Measurements from ENCODE around the gene OFD1. TPM values are rescaled to one million over a fixed set of nuclear protein-coding genes. Genes with fewer than 3 reads are reported as not detected.

OFD1 gene
- polyA plus RNA-seq, 2 donors = 19.5 to 47.6 TPM

DNA sequence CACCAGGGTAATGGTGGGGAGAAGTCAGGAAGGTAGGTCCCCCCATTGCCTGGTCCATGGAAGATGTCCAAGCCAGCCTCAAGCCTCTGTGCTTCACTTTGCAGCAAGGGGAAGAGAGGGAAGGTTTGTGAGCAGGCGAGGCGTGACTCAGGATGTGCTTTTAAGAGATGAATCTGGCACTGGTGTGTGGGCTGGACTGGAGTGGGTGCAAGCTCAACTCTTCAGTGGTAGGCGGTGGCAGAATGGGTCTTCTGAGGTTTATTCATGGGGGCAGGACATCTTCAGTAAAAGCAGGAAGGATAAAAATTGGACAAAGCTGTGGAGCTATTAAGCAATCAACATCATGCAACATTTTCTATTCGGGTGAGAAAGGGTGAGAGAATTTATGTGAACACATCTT, 63.0 kb downstream of the OFD1 start:
- H3K27ac ChIP-seq (ENCODE audit: low read depth in 2 of 2, low read length in 1 of 2) = no peak overlapping the region
- no peak overlapping the region for H3K4me3 ChIP-seq (ENCODE audit: low read depth in 1 of 2, low read length in 2 of 2)
- H3K4me1 ChIP-seq (ENCODE audit: control insufficient read depth in 2 of 2, insufficient read depth in 2 of 2, low read length in 1 of 2) = no peaks in the 10 kb centered on the region
- no peaks in the 10 kb centered on the region for H3K36me3 ChIP-seq (ENCODE audit: control insufficient read depth in 2 of 2, insufficient read depth in 2 of 2, low read length in 1 of 2)
- peaks cover 0 to 2% of the 10 kb centered on the region in 2 donors for H3K27me3 ChIP-seq (ENCODE audit: control insufficient read depth in 1 of 2, insufficient read depth in 2 of 2, low read length in 2 of 2)
- H3K9me3 ChIP-seq (ENCODE audit: control insufficient read depth in 2 of 2, insufficient read depth in 1 of 2, low read depth in 1 of 2, low read length in 1 of 2) = peaks cover 0 to 2% of the 10 kb centered on the region in 2 donors
- WGBS, 2 donors = 92 to 93% methylated on average over 4 of the region's 4 CpGs

- Histone ChIP-seq H3K27me3 (ENCODE audit: control insufficient read depth in 1 of 2, insufficient read depth in 2 of 2, low read length in 2 of 2) (peaks cover 0 to 2% of the 10 kb centered on the region in 2 donors), H3K4me1 (ENCODE audit: control insufficient read depth in 2 of 2, insufficient read depth in 2 of 2, low read length in 1 of 2) (no peaks in the 10 kb centered on the region), H3K9me3 (ENCODE audit: control insufficient read depth in 2 of 2, insufficient read depth in 1 of 2, low read depth in 1 of 2, low read length in 1 of 2) (peaks cover 0 to 2% of the 10 kb centered on the region in 2 donors), H3K36me3 (ENCODE audit: control insufficient read depth in 2 of 2, insufficient read depth in 2 of 2, low read length in 1 of 2) (no peaks in the 10 kb centered on the region), H3K4me3 (ENCODE audit: low read depth in 1 of 2, low read length in 2 of 2) (no peak overlapping the region), H3K27ac (ENCODE audit: low read depth in 2 of 2, low read length in 1 of 2) (no peak overlapping the region)
- WGBS, 2 donors = 94 to 96% methylated on average over 4 of the region's 4 CpGs
These were observed 63.6 kb downstream of the OFD1 start for GRCh38 chrX:13798184-13798583.

DNA sequence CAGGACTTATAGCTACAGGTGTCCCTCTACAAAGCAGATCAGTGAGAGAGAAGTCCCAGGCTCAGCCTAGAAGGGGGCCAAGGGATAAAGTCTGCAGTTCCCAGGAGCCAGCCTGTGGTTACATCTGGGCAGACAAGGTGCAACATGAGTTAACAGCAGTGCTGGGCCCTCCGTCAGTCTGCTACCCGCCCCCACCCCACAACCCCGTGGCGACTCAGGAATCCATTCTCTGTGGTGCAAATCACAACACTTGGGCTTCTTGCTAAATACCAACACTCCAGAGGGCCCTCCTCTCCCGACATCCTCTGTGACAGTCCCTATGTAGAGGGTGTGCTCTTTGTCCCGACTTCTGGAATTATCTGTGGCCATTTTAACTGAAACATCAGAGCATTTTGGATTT, 68.6 kb downstream of the OFD1 start:
- Histone ChIP-seq H3K4me1 (ENCODE audit: control insufficient read depth in 2 of 2, insufficient read depth in 2 of 2, low read length in 1 of 2) (no peaks in the 10 kb centered on the region), H3K4me3 (ENCODE audit: low read depth in 1 of 2, low read length in 2 of 2) (no peak overlapping the region), H3K36me3 (ENCODE audit: control insufficient read depth in 2 of 2, insufficient read depth in 2 of 2, low read length in 1 of 2) (no peaks in the 10 kb centered on the region), H3K27me3 (ENCODE audit: control insufficient read depth in 1 of 2, insufficient read depth in 2 of 2, low read length in 2 of 2) (peaks cover 0 to 1% of the 10 kb centered on the region in 2 donors), H3K27ac (ENCODE audit: low read depth in 2 of 2, low read length in 1 of 2) (no peak overlapping the region), H3K9me3 (ENCODE audit: control insufficient read depth in 2 of 2, insufficient read depth in 1 of 2, low read depth in 1 of 2, low read length in 1 of 2) (peaks cover 0 to 2% of the 10 kb centered on the region in 2 donors)
- 51 to 58% methylated on average over 6 of the region's 6 CpGs for WGBS, 2 donors

- Histone ChIP-seq H3K4me3 (ENCODE audit: low read depth in 1 of 2, low read length in 2 of 2) (no peak overlapping the region), H3K27ac (ENCODE audit: low read depth in 2 of 2, low read length in 1 of 2) (no peak overlapping the region), H3K4me1 (ENCODE audit: control insufficient read depth in 2 of 2, insufficient read depth in 2 of 2, low read length in 1 of 2) (no peaks in the 10 kb centered on the region), H3K9me3 (ENCODE audit: control insufficient read depth in 2 of 2, insufficient read depth in 1 of 2, low read depth in 1 of 2, low read length in 1 of 2) (no peaks in the 10 kb centered on the region), H3K36me3 (ENCODE audit: control insufficient read depth in 2 of 2, insufficient read depth in 2 of 2, low read length in 1 of 2) (no peaks in the 10 kb centered on the region), H3K27me3 (ENCODE audit: control insufficient read depth in 1 of 2, insufficient read depth in 2 of 2, low read length in 2 of 2) (no peaks in the 10 kb centered on the region)
- 83 to 85% methylated on average over 2 of the region's 2 CpGs for WGBS, 2 donors
These were observed 70.7 kb downstream of the OFD1 start for GRCh38 chrX:13805241-13805640.

DNA sequence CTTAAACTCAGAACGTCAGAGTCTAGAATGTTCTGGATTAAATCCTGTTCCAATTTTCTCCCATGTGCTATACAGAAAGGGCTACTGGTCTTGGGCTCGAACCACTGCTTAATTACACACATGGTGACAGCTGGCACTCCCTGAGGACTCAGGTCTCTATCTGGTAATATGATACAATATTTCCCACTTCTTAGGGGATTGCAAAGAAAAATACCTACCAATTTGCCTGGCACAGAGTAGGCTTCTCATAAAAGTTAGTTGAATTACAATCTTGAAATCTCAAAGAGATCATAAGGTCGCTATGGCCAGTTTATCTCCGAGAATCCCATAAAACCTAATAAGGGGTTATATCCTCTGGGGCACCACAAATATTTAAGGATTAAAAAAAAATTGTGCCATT, 73.7 kb downstream of the OFD1 start:
- H3K27ac ChIP-seq (ENCODE audit: low read depth in 2 of 2, low read length in 1 of 2) = no peak overlapping the region
- H3K27me3 ChIP-seq (ENCODE audit: control insufficient read depth in 1 of 2, insufficient read depth in 2 of 2, low read length in 2 of 2) = no peaks in the 10 kb centered on the region
- H3K9me3 ChIP-seq (ENCODE audit: control insufficient read depth in 2 of 2, insufficient read depth in 1 of 2, low read depth in 1 of 2, low read length in 1 of 2) = no peaks in the 10 kb centered on the region
- no peaks in the 10 kb centered on the region for H3K4me1 ChIP-seq (ENCODE audit: control insufficient read depth in 2 of 2, insufficient read depth in 2 of 2, low read length in 1 of 2)
- no peaks in the 10 kb centered on the region for H3K36me3 ChIP-seq (ENCODE audit: control insufficient read depth in 2 of 2, insufficient read depth in 2 of 2, low read length in 1 of 2)
- 75 to 78% methylated on average over 4 of the region's 4 CpGs for WGBS, 2 donors
- no peak overlapping the region for H3K4me3 ChIP-seq (ENCODE audit: low read depth in 1 of 2, low read length in 2 of 2)

GRCh38 chrX:13808865-13809264, 74.3 kb downstream of the OFD1 start:
- Histone ChIP-seq H3K4me1 (ENCODE audit: control insufficient read depth in 2 of 2, insufficient read depth in 2 of 2, low read length in 1 of 2) (no peaks in the 10 kb centered on the region), H3K36me3 (ENCODE audit: control insufficient read depth in 2 of 2, insufficient read depth in 2 of 2, low read length in 1 of 2) (no peaks in the 10 kb centered on the region), H3K27me3 (ENCODE audit: control insufficient read depth in 1 of 2, insufficient read depth in 2 of 2, low read length in 2 of 2) (no peaks in the 10 kb centered on the region), H3K27ac (ENCODE audit: low read depth in 2 of 2, low read length in 1 of 2) (no peak overlapping the region), H3K4me3 (ENCODE audit: low read depth in 1 of 2, low read length in 2 of 2) (no peak overlapping the region), H3K9me3 (ENCODE audit: control insufficient read depth in 2 of 2, insufficient read depth in 1 of 2, low read depth in 1 of 2, low read length in 1 of 2) (no peaks in the 10 kb centered on the region)

DNA sequence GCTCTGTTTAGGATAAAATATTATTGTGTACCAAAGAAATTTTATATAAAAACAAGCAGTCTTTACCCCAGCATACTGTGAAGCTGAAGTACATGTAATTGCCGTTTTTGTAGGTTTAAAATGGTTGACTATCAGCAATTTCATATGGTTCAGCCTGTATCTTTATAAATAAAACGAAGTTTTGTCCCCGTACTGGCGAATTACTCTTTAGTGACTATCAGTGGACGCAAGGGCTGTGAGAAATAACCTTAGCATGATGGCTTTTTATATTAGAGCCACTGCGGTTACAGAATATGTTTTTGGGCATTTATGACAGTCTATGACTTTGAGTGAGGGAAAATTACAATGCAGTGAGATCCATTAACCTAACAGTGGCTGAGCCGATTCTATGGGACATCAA, 81.1 kb downstream of the OFD1 start:
- Histone ChIP-seq H3K4me3 (ENCODE audit: low read depth in 1 of 2, low read length in 2 of 2) (no peak overlapping the region), H3K27ac (ENCODE audit: low read depth in 2 of 2, low read length in 1 of 2) (no peak overlapping the region), H3K36me3 (ENCODE audit: control insufficient read depth in 2 of 2, insufficient read depth in 2 of 2, low read length in 1 of 2) (no peaks in the 10 kb centered on the region), H3K4me1 (ENCODE audit: control insufficient read depth in 2 of 2, insufficient read depth in 2 of 2, low read length in 1 of 2) (no peaks in the 10 kb centered on the region), H3K27me3 (ENCODE audit: control insufficient read depth in 1 of 2, insufficient read depth in 2 of 2, low read length in 2 of 2) (peaks cover 0 to 6% of the 10 kb centered on the region in 2 donors), H3K9me3 (ENCODE audit: control insufficient read depth in 2 of 2, insufficient read depth in 1 of 2, low read depth in 1 of 2, low read length in 1 of 2) (no peaks in the 10 kb centered on the region)
- WGBS, 2 donors = 87 to 90% methylated on average over 7 of the region's 7 CpGs

- H3K4me3 ChIP-seq (ENCODE audit: low read depth in 1 of 2, low read length in 2 of 2) = no peak overlapping the region
- no peak overlapping the region for H3K27ac ChIP-seq (ENCODE audit: low read depth in 2 of 2, low read length in 1 of 2)
- H3K27me3 ChIP-seq (ENCODE audit: control insufficient read depth in 1 of 2, insufficient read depth in 2 of 2, low read length in 2 of 2) = peaks cover 0 to 6% of the 10 kb centered on the region in 2 donors
- H3K9me3 ChIP-seq (ENCODE audit: control insufficient read depth in 2 of 2, insufficient read depth in 1 of 2, low read depth in 1 of 2, low read length in 1 of 2) = no peaks in the 10 kb centered on the region
- 87 to 90% methylated on average over 6 of the region's 6 CpGs for WGBS, 2 donors
- H3K4me1 ChIP-seq (ENCODE audit: control insufficient read depth in 2 of 2, insufficient read depth in 2 of 2, low read length in 1 of 2) = no peaks in the 10 kb centered on the region
- H3K36me3 ChIP-seq (ENCODE audit: control insufficient read depth in 2 of 2, insufficient read depth in 2 of 2, low read length in 1 of 2) = no peaks in the 10 kb centered on the region
These were observed 81.6 kb downstream of the OFD1 start for GRCh38 chrX:13816176-13816575.

DNA sequence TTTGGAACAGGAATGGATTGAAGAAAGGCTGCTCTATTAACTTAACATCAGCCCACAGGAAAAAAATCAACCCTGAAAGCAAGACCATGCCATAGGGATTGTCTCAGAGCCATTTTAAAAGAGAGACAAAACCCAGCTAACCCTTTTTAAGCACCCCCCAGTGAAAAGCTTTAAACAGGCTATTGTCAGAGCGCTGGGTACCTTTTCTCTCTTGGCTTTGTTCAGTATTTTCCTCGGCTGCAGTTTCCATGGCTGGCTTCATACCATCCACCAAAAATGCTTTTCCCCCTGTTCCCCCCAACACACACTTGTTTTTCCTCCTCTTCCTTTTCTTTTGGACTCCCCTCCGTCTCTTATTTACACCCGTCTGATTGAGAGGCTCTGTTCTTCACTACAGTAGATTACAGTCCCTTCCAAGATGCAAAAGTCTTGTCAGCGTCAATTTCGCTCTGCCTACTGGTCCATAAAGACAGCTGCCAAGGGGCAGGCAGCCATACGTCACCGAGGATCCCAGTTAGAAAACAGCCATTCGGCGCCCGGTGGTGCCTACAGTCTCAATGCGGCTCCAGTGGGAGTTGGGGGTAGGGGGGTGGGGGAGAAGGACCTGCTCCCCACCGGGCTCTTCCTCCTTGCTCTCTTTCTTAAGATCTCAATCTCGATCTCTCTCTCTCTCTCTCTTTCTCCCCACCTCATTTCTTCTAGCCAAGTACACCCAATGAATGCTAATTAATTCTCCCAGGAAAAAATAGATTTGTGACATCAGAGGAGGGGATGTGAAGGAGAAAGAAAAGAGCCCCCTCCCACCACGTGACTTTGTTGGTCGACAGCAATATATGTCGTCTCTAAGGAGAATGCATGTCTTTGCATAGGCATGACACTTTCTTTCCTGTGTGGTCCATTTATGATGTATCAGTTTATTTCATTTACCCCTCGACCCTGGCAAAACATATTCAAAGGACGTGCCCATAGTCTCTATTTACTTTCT, 82.4 kb downstream of the OFD1 start, which contains the start of gene GPM6B:
GPM6B (minus strand) TSS at position 451 of the 985 bp plus-strand sequence; CDS start at position 262, 189 bp downstream.
- 33 to 57% methylated on average over 19 of the region's 19 CpGs for WGBS, 2 donors
- Histone ChIP-seq H3K27me3 (ENCODE audit: control insufficient read depth in 1 of 2, insufficient read depth in 2 of 2, low read length in 2 of 2) (peaks cover 0 to 6% of the 10 kb centered on the region in 2 donors), H3K4me3 (ENCODE audit: low read depth in 1 of 2, low read length in 2 of 2) (no peak within 1 kb of the TSS), H3K36me3 (ENCODE audit: control insufficient read depth in 2 of 2, insufficient read depth in 2 of 2, low read length in 1 of 2) (no peaks in the 10 kb centered on the region), H3K4me1 (ENCODE audit: control insufficient read depth in 2 of 2, insufficient read depth in 2 of 2, low read length in 1 of 2) (no peaks in the 10 kb centered on the region), H3K27ac (ENCODE audit: low read depth in 2 of 2, low read length in 1 of 2) (no peak within 1 kb of the TSS), H3K9me3 (ENCODE audit: control insufficient read depth in 2 of 2, insufficient read depth in 1 of 2, low read depth in 1 of 2, low read length in 1 of 2) (no peaks in the 10 kb centered on the region)
